ENCODE measurements around the gene CCDC63.

- TF ChIP-seq POLR2A (IDR thresholded peaks at IDR 0.05; ENCODE audit: extremely low read depth, insufficient read length) (no peak), CTCF (IDR thresholded peaks at IDR 0.05; ENCODE audit: low read depth, low read length) (no peak), MAX (IDR thresholded peaks at IDR 0.05; ENCODE audit: low read depth, low read length) (no peak), MYC (IDR thresholded peaks at IDR 0.05; ENCODE audit: low read depth, low read length) (no peak)
Observed at GRCh38 chr12:110928700-110929099, 81.9 kb downstream of the CCDC63 start.

Measured in NB4 (cell line).